GM18858 (cell line): ENCODE data around the gene PPARG.

Experiments
- ATAC-seq: cut with Tn5 transposase; IDR thresholded peaks from one replicate; pipeline ENCODE4 v1.9.1; 2021; ENCODE audit not compliant: unreplicated experiment

PPARG gene

DNA sequence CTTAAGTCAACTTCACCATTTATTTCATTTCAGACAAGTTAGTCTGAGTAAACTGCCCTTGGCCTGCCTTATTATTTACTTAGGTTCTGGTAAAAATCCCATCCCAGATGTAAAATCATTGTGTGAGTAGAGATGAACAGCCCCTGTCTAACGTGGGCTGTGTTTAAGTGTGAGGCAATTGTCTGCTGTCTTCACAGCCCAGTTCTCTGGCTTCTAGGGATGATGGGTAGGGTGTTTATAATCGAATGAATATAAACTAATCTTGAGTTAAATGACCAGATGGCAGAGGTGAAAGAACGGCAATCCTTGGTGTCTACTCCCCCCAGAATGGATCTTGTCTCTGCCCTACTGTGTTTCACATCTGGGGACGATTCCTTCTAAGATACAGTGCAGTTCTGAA, 20.8 kb downstream of the PPARG start:
- no peak for ATAC-seq

DNA sequence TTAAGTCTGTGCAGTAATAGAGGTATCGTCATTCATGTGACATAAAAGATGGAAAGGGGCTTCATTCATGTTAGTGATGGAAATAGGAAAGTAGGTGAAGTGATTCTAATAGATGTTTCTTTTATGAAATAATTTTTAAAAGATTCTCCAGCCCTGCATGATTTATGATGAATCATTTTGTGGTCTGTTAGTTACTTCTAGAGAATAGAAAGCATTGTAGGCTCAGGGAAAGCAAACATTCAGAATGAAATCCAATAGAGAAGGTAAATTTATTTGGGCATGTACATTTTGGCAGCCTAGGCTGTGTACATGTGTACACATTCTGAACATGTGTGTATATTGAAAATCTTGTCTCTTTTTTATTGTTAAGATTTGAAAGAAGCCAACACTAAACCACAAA, 23.1 kb downstream of the PPARG start:
- no peak for ATAC-seq

DNA sequence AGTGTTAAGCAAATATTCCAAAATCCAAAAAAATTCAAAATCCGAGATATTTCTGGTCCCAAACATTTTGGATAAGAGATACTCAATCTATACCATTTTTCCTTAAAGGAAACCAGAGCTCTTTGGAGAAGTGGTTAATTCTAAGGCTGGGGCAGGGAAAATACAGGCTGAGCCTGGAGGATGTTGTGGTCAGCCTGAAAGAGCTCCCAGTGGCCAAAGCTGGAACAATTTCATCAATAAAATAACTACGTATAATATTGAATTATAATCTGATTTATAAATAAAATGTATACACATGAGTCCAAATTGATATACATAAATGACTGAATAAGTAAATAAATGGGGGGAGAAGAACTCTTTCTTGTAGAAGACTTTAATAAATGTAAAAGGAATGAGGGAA, 24.6 kb downstream of the PPARG start:
- ATAC-seq = no peak

DNA sequence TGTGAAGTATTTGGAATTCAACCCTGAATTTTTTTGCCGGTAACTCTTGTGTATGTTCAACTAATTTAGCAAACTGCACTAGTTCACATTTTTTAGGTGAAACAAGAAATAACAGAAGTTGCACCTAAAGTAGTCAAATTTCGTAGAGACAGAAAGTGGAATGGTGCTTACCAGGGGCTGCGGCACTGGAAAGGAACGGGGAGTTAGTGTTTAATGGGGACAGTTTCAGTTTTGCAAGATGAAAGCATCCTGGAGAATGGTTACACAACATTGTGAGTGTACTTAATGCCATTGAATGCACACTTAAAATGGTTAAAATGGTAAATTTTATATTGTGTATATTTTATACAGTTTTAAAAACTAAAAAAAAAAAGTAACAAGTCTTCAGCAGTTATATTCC, 27.4 kb downstream of the PPARG start:
- no peak for ATAC-seq

DNA sequence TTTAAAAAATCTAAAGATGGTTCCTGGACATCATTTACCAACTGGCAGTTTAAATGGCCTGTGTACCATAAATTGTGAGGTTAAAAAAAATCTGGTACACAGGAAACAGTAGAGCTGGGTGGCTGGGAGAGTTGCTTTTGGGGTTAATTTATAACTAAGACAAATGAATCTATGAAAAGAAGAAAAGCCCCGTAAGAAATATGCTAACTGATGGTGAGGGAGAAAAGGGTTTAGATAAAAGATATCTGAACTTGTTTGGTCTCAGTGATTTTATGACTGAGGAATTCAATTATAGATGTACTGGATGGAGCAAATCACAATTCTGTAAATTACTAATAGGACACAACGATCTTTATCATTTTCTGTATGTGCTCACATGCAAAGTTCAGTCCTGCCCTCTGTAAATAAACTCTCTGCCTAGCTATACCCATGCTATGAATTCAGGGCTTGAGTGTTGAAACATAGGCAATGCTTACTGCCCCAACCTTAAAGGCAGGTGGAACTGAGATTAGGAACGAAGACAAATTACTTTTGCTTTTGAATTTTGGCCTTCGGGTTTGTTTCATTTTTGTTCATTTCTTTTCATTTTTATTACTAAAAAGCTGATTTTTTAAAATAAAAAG, 28.0 kb downstream of the PPARG start:
- no peak for ATAC-seq

DNA sequence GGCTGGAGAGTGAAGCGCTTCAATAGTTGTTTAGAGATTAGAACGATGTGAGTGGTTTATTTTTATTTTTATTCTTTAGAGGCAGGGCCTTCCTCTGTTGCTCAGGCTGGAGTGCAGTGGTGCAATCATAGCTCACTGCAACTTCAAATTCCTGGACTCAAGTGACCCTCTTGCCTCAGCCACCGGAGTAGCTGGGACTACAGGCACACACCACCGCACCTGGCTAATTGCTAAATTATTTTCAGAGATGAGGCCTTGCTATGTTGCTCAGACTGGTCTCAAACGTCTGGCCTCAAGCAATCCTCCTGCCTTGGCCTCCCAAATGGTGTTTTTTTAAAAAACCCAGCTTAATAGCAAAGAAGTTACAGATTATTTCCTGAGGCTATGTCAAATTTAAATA, 29.0 kb downstream of the PPARG start:
- ATAC-seq = no peak

DNA sequence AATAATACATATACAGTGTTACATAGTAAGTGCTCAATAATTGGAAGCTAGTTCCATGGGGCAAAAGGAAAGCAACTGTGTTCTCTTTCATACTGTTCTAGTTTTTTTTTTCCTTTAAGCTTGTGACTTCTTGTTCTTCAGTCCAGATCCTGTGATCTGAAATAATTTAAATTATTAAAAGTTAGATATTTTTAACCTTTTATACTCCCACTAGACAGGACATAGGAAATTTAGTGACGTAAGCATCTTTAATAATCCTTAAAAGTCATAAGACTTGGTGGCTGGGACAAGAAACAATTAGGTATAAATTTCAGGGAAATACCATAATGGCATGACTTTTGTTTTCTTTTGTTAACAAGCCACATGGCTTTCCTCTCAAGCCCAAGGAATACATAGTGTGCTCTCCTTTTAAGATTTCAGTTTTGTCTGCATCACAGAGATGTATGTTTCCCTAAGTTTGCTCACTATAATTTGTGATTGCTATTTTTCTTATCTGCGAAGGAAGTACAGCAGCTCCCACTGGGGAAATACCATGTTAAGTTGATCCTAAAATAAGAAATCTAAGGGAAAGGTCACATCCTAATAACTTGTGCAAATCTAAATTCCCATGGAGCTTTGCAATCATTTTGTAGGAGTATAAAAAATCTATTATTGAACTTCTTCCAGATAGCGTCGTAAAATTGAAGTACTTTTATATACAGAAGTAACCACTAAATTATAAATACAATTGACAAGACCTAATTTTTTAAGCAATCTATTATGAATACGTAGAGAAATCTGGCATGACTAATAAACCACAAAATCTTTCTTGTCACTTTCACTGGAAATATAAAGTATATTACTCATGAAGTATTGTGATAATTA, 30.1 kb downstream of the PPARG start:
- no peak for ATAC-seq

DNA sequence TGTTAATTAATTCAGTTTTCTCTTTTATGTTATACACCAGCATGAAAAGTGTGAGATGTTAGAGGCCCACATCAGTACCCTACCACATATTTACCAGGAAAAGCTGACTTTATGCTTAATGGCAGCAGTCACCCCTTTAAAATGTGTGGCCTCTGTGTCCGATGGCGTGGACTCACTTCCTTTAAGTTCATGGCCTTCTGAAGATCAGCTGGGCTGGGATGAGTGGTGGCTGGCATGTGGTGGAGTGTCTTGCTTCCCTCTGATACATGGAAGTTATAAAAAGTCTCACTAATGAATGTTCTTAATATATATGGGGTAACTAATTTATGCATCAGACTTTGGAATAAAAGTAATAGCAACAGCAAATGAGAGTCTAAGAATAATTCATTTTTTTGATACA, 32.1 kb downstream of the PPARG start:
- no peak for ATAC-seq

DNA sequence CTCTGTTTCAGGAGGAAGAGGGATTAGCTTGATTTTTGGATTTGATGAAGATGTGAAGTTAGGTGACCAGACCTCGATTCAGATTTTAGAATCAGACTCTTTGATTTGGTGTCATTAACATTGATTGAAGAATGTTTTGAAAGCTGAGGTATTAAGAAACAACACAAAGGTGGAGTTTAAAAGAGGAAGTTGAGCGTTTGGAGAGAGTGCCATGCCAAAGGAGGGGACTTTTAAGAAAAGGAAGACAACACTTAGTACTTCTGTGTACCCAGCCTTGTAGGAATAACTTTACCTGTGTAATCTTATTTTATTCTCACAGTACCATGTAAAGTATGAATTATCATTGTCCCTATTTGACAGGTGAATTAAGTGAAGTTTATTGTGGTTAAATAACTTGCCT, 34.4 kb downstream of the PPARG start:
- no peak for ATAC-seq

DNA sequence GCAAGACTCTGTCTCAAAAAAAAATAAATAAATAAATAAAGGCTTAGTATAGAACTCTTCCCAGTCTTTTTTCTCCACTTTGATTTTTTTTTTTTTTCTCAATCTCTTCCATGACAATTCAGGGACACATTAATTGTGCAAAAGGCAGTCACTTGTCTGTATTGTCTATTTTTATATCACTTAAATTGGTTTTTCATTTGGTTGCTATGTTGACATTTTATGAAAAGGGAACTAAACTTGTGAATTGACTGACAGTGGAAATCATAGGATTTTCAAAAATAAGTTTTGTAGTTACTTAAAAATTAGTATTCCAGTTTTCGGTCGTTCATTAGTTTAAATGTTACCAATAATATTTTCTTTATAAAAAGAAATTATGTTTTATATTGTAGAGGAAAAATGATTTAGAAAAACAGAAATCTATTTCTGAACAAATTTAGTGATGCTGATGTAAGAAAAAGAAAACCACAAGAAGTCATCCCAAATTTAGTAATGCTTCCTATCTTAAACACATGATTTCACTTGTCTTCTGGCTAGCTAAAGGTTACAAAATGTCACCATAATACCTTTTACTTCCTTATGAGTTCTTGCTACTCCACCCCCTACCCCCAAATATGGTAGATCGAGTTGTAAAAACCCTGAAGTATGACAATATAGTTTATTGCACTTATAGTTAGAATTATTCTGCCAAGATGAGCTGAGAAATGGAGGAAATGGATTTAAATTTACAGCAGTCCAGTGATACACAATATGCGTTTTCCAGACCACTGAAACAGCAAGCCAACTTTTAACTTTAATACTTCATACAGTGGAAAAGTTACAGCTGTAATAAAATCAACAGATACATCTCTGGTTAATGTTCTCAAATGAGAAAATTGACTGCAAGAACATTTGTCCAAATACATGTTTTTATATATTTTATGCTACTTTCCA, 37.0 kb downstream of the PPARG start:
- ATAC-seq = no peak

DNA sequence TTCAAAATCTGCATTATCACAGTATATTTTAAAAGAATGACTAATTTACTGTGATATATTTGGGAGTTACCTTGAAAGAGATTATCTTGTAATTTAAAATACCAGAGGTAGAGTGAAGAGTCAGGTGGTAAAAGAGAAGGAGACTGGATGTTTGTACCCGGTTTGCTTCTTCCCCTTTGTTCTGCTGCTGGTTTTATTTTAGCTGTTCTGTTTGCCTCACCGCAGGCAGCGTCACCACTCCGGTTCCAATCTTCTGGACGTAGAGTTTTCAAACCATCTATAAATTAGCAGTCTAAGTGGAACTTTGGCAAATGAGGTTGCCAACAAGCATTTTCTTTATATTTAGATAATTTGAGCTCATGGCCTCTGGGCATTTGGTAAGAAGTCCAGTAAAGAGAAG, 38.2 kb downstream of the PPARG start:
- ATAC-seq = no peak

DNA sequence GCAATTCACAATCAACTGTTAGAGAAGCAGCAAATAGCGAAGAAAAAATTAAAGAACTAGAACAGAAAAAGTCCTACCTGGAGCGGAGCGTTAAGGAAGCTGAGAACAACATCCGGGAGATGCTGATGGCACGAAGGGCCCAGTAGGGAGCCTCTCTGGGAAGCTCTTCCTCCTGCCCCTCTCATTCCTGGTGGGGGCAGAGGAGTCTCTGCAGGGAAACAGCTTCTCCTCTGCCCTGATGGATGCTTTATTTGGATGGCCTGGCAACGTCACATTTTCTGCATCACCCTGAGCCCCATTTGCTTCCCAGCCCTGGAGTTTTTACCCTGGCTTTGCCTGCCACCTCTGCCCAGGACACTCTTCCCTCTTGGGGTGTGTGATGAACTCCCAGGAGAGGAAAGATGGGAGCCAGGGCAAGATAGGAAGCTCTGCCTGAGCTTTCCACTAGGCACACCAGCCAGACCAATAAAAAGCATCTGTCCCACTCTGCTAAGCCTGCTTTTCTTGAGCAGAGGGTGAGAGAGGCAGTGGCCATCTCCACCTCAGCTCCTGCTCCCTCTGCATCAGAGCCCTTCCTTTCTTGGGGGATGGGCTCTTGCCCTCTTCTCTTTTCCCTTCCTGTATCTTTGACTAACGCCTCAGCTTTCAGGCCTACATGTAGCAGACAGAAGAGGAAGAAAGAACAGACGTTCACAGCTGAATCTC, 39.4 kb downstream of the PPARG start:
- no peak for ATAC-seq

DNA sequence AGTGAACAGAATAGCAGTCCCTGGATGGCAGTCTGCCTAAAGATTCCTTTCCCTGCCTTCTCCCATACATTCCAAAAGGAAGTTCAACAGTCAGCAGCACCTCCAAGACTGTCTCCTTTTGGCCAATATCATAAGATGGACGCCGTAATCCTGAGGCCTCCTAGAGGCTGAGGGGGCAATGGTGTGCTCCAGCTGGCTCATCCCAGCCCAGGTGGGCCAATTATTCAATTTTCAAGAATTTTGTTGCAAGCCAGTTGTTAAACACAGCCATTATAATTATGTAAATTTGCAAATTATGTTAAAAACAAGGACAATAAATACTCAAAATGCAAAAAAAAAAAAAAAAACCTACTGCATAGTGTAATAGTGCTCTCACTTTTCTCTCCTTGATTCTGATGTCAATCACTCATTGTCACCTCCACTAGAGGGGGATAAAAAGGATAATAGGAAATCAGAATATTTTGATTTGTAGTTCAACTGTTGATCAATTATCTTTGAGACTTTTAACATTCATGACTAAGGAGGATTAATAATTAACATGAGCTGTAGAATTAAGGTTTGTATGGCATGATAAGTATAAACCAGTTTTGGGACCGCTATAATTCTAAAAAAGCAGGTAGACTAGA, 40.1 kb downstream of the PPARG start:
- ATAC-seq = no peak

DNA sequence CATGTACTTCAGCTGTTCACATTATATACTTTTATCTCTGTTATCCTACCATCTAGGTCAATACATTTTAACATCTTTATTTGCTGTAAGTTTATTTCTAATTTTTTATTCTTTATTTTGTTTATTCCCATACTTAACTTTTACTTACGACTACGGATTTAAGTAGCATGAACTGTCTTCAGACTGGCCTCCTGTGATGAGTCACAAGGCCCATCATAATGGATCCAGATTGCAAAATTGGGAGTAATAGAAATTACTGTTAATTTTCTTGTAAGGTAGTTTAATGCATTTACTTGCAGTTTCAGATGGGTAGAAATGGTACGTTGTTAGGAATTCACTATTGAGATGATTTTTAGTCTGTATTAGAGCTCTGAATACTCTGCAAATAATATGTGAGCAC, 45.9 kb downstream of the PPARG start:
- ATAC-seq = no peak

DNA sequence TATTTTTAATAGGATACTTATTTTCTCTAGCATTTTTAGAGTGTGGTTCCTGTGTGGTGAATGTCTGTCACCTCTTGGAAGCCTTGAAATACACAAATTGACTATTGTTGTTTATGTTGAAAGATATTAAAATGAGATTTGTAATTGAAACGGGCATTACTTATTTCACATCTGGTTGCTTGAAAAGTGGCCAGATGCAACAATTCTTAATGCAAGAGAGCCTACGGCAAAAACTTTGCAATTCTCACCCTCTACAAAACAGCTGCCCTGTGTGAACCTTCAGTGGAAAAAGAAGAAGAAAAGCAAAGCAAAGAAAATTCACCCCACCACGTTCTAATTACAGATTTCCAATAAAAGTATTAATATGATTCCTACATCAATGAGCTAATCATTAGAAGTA, 46.6 kb downstream of the PPARG start:
- no peak for ATAC-seq

DNA sequence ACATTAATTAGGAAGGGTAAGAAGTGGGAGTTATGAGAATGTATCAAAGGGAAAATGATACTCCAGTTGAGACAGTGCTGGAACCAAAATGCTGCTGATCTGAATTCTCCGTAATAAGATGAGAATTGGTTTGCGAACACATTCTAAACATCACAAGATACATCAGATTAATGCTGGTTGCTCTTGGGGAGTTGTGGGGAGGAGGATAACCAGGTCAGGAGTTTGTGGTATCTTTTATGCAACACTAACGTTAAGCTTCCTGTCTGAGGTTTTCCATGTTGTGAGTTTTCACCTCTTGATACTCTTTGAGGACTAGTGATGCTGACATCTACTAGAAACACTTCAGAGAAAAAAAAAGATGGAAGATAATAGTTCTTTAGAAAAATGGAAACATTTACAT, 47.2 kb downstream of the PPARG start:
- ATAC-seq = no peak

DNA sequence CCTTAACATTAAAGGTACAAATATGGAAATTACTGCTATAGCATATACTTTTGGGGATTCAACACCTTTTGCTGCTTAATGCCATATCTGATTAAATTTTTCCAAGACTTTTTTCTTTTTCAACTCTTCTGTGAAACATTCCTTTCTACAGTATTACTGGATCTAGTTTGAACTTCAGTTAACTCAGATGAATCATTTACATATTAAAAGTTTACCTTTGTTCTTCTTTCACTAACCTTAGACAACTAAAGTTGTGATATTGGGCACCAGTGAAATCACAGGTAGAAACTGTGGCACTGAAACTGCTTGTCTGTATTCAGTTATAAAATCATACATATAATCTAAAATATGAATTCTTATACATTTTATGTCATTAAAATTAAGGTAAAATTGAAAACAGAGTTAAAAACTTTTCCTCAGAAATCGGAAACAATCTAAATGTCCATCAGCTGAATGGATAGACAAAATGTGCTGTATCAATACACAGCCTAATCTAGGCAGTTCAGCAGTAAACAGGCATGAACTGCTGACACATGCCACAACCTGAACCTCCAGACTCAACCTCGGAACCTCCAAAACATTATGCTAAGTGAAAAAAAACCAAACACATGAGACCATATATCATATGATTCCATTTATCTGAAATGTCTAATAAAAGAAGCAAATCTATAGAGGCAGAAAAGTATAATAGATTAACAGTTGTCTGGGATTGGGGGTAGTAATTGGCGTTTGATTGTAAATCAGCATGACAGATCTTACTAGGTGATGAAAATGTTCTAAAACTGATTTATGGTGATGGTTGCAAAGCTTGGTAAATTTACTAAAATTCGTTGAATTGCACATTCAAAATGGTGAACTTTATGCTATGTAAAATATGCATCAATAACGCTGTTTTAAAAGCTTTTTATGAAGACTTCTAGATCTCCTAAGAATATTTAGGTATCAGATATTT, 50.0 kb downstream of the PPARG start:
- no peak for ATAC-seq

DNA sequence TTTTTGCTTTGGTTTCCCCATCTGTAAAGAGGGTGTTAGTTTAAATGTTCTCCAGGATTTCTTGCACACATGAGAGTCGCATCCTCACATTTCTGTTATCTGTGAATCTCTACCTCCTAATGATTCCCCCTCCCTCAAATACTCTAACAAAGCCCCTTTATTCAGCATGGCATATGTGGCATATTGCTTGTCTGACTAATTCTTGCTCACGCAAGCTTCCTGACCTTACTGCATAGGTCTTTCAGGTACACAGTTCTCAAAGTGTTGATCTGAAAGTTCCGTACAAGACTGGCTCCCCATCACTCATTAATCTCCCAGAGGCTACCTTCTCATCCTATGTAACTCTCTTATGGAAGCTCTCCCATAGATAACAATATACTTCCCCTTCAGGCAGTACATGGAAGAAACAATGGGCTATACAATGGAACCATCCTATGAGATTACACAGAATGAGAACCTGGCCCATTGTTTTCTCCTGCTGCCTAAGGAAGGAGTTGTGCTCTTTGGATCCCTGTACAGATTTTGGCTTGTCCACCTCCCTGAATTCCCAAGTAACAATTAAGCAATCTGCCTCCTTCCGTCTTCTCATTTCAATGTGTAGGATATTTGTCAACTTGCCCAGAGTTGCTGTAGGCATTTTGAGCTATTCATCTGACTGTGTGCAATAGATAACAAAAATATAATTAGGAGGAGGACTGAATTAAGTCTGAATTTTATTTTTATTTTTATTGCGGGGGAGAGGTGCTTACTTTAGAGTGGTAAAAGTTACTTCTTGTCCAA, 51.0 kb downstream of the PPARG start:
- no peak for ATAC-seq

DNA sequence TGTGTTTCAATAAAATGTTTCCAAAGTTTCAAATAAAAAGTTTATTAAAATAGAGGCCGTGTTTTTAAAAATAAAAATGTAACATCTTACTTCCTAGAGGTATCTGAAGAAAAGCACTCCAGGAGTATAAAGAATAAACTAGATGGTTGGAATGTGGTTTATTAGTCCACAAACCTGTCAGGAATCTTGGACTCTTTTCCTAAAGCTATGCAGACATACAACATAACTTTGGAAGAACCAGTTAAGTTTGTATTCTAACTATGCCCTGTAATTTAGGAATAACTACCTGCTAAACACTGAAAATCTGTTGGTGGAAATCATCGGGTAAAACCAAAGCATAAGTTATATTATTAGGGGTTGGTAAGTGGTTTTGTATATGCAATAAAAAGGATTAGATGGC, 51.6 kb downstream of the PPARG start:
- no peak for ATAC-seq
